Kidney (tissue), 14 donors: ENCODE results near the gene C1QTNF8. TPM values are rescaled to one million over a fixed set of nuclear protein-coding genes. Genes with fewer than 3 reads are reported as not detected.
A peak's percentile ranks its signal among the peaks of the same experiment; 100 is the strongest.

Experiments
- DNase-seq, 5 donors: peaks; one replicate each; pipeline ENCODE4 v3.0.0-alpha.2; 2013 to 2020
- FAIRE-seq: peaks from 2 replicates; lab custom pipeline; 2012; peaks lifted over from hg19 to GRCh38; lab: Jason Lieb, UNC
- H3K27ac ChIP-seq, 2 donors: one replicate each; pipeline ENCODE4 v1.7.0; 2013; ENCODE audit warnings: low read depth in 2 of 2, low read length in 2 of 2, inconsistent platforms in 1 of 2
- H3K27me3 ChIP-seq: one replicate; pipeline ENCODE4 v1.7.1; 2013; ENCODE audit warnings: low read length, inconsistent platforms; ENCODE audit not compliant: control insufficient read depth, insufficient read depth
- H3K36me3 ChIP-seq, 3 donors: one replicate each; pipeline versions ENCODE4 v1.7.0 to v1.7.1; 2013; ENCODE audit warnings: low read length in 3 of 3, control low read depth in 1 of 3, inconsistent platforms in 1 of 3; ENCODE audit not compliant: insufficient read depth in 3 of 3, control insufficient read depth in 2 of 3
- H3K4me1 ChIP-seq, 3 donors: one replicate each; pipeline versions ENCODE4 v1.7.0 to v1.7.1; 2013; ENCODE audit warnings: low read length in 3 of 3, inconsistent platforms in 1 of 3, low read depth in 1 of 3; ENCODE audit not compliant: control insufficient read depth in 2 of 3, insufficient read depth in 2 of 3
- H3K4me3 ChIP-seq, 3 donors: one replicate each; pipeline versions ENCODE4 v1.7.0 to v1.8.1; 2013; ENCODE audit warnings: low read length in 3 of 3, control low read depth in 1 of 3, inconsistent platforms in 1 of 3
- H3K9ac ChIP-seq, 3 donors: one replicate each; pipeline versions ENCODE4 v1.7.0 to v1.7.1; 2013; ENCODE audit warnings: low read length in 3 of 3, control low read depth in 1 of 3, inconsistent platforms in 1 of 3
- H3K9me3 ChIP-seq, 3 donors: one replicate each; pipeline versions ENCODE4 v1.7.0 to v1.7.1; 2013; ENCODE audit warnings: low read length in 3 of 3, control low read depth in 1 of 3, inconsistent platforms in 1 of 3; ENCODE audit not compliant: control insufficient read depth in 2 of 3, insufficient read depth in 1 of 3
- CTCF ChIP-seq: IDR thresholded peaks from 3 replicates; pipeline ENCODE4 v1.5.1; 2012; ENCODE audit warnings: mild to moderate bottlenecking, moderate library complexity, borderline replicate concordance; ENCODE audit not compliant: insufficient read depth; ENCODE audit errors: extremely low read depth
- intact Hi-C: fragments of 100-400 bp; cut with DNase I; formaldehyde crosslinking; loops from one replicate; pipeline ENCODE4 v1.11.1; 2022
- polyA plus RNA-seq: library from polyadenylated mRNA; stranded (reverse); fragments of 350-450 nt; fragmentation: Illumina TruSeq; extraction: RNeasy Lipid Tissue Mini Kit (QIAGEN cat#74804); gene quantifications from one replicate; pipeline ENCODE4 v1.2.3, GENCODE V29; 2014; ENCODE audit warnings: low read depth, low replicate concordance; ENCODE audit not compliant: insufficient read depth
- total RNA-seq: library from RNA; stranded (reverse); fragmentation: NEBNext Ultra II Directional; extraction: Animal tissue kit (Norgen Biotek cat#: 25700); gene quantifications from one replicate; pipeline ENCODE4 v1.2.1, GENCODE V29; 2021
- donor health status: control.
- donor health status: control.
- donor health status: control.
- donor health status: control.
- donor health status: control.
- donor health status: DM: yes; HTN: yes; CAD: no.
- donor health status: Normal renal cell carcinoma (clear cell type).

C1QTNF8 gene
- total and polyA plus RNA-seq, 2 donors from 2014 or later: not detected

GRCh38 chr16:1049976-1050247 is 46.1 kb downstream of the C1QTNF8 start:
- Histone ChIP-seq H3K36me3 (no peaks in the 10 kb centered on the region), H3K27ac (no peak overlapping the region)
- FAIRE-seq: no peak

GRCh38 chr16:1049113-1049975 is 46.7 kb downstream of the C1QTNF8 start:
- Histone ChIP-seq H3K4me1 (no peaks in the 10 kb centered on the region), H3K9me3 (no peaks in the 10 kb centered on the region), H3K9ac (no peak overlapping the region), H3K36me3 (no peaks in the 10 kb centered on the region), H3K27me3 (no peaks in the 10 kb centered on the region), H3K27ac (no peak overlapping the region), H3K4me3 (no peak overlapping the region)
- intact Hi-C loops: no loop called here
- FAIRE-seq: no peak
- no peak for TF ChIP-seq CTCF
- DNase-seq: no peak

More at GRCh38 chr16:1049976-1050247, 46.1 kb downstream of the C1QTNF8 start:
- TF ChIP-seq CTCF: no peak
- Histone ChIP-seq H3K9ac (no peak overlapping the region), H3K4me3 (no peak overlapping the region), H3K4me1 (no peaks in the 10 kb centered on the region), H3K9me3 (no peaks in the 10 kb centered on the region), H3K27me3 (no peaks in the 10 kb centered on the region)
- no peak for DNase-seq
- intact Hi-C loops: no loop called here

GRCh38 chr16:1048442-1049112 is 47.5 kb downstream of the C1QTNF8 start:
- Histone ChIP-seq H3K27me3 (no peaks in the 10 kb centered on the region), H3K36me3 (no peaks in the 10 kb centered on the region), H3K27ac (no peak overlapping the region), H3K9ac (no peak overlapping the region), H3K4me3 (no peak overlapping the region), H3K9me3 (no peaks in the 10 kb centered on the region), H3K4me1 (no peaks in the 10 kb centered on the region)
- FAIRE-seq (no peak), DNase-seq (peak in 4 of 5 donors; percentile 74 to 89 (median 88))
- TF ChIP-seq CTCF: no peak
- intact Hi-C loops: no loop called here
